Lung (tissue), 12 donors: ENCODE measurements around the gene ERRFI1. TPM values are rescaled to one million over a fixed set of nuclear protein-coding genes. Genes with fewer than 3 reads are reported as not detected.

Source experiments
- ATAC-seq: fragments of 200-7000 bp; cut with Tn5 transposase; one replicate; pipeline ENCODE4 v1.9.1; 2020; ENCODE audit warnings: moderate number of reproducible peaks; ENCODE audit not compliant: insufficient read depth, low FRiP score
- DNase-seq, 3 donors: peaks; one replicate each; pipeline ENCODE4 v3.0.0-alpha.2; 2013 to 2017
- H3K27ac ChIP-seq, 2 donors: one replicate each; pipeline ENCODE4 v1.5.1; 2013; ENCODE audit warnings: mild to moderate bottlenecking in 2 of 2, moderate library complexity in 2 of 2, control low read depth in 1 of 2, inconsistent platforms in 1 of 2, low read depth in 1 of 2, low read length in 1 of 2
- H3K27me3 ChIP-seq, 3 donors: one replicate each; pipeline ENCODE4 v1.5.1; 2013; ENCODE audit warnings: low read length in 2 of 3; ENCODE audit not compliant: control insufficient read depth in 3 of 3, insufficient read depth in 3 of 3
- H3K36me3 ChIP-seq, 4 donors: one replicate each; pipeline ENCODE4 v1.5.1; 2013; ENCODE audit warnings: low read length in 4 of 4, mild to moderate bottlenecking in 1 of 4, moderate library complexity in 1 of 4; ENCODE audit not compliant: control insufficient read depth in 4 of 4, insufficient read depth in 4 of 4
- H3K4me1 ChIP-seq, 5 donors: one replicate each; pipeline ENCODE4 v1.5.1; 2013; ENCODE audit warnings: low read length in 5 of 5, mild to moderate bottlenecking in 2 of 5, moderate library complexity in 1 of 5; ENCODE audit not compliant: control insufficient read depth in 5 of 5, insufficient read depth in 5 of 5
- H3K4me3 ChIP-seq: one replicate; pipeline ENCODE4 v1.5.1; 2013; ENCODE audit warnings: mild to moderate bottlenecking, control low read depth, moderate library complexity
- H3K9ac ChIP-seq, 2 donors: one replicate each; pipeline ENCODE4 v1.5.1; 2013; ENCODE audit warnings: low read length in 2 of 2, control low read depth in 1 of 2; ENCODE audit not compliant: insufficient read depth in 1 of 2
- H3K9me3 ChIP-seq, 4 donors: one replicate each; pipeline ENCODE4 v1.5.1; 2013; ENCODE audit warnings: low read length in 3 of 4, mild to moderate bottlenecking in 1 of 4, moderate library complexity in 1 of 4; ENCODE audit not compliant: control insufficient read depth in 4 of 4, insufficient read depth in 3 of 4
- CTCF ChIP-seq: IDR thresholded peaks from 2 replicates; pipeline ENCODE4 v1.5.1; 2012; ENCODE audit warnings: mild to moderate bottlenecking; ENCODE audit errors: control extremely low read depth, extremely low read depth
- WGBS, 2 donors: extraction: QIAGEN DNeasy Blood & Tissue Kit; methylation state at CpG; one replicate each; pipeline ENCODE4 v1.1.7; 2013; 5-methylcytosine and 5-hydroxymethylcytosine counted together
- polyA plus RNA-seq, 2 donors: library from polyadenylated mRNA; stranded (reverse); fragments of 200-250 nt; gene quantifications; one replicate each; pipeline ENCODE4 v1.2.1, GENCODE V29; 2013
- total RNA-seq, 2 donors: library from RNA; depleted of rRNA in 1 of 2; stranded (reverse); fragments of >200 nt in 1 of 2; gene quantifications; one replicate each; pipeline ENCODE4 v1.2.1, GENCODE V29; 2014 to 2021
- donor health status: control.
- donor health status: control.
- donor health status: Bipolar disorder and iron deficiency.
- donor health status: healthy.
- donor health status: DM: yes; HTN: yes; CAD: no.

Gene ERRFI1
- total and polyA plus RNA-seq, 4 donors = 26.5 to 89.2 (median 61.4) TPM

- H3K4me3 ChIP-seq = no peak overlapping the region
- no peak for TF ChIP-seq CTCF
- 84 to 86% methylated on average over 6 of the region's 6 CpGs for WGBS, 2 donors
- H3K9ac ChIP-seq = no peak overlapping the region
- ATAC-seq = no peak
- no peaks in the 10 kb centered on the region for H3K9me3 ChIP-seq
- peaks cover 7 to 24% (median 18%) of the 10 kb centered on the region in 4 donors for H3K36me3 ChIP-seq
- DNase-seq = no peak
- H3K27ac ChIP-seq = no peak overlapping the region
- no peaks in the 10 kb centered on the region for H3K27me3 ChIP-seq
- peaks cover 1 to 31% (median 15%) of the 10 kb centered on the region in 5 donors for H3K4me1 ChIP-seq
Observed at GRCh38 chr1:8013800-8014199, 12.3 kb downstream of the ERRFI1 start.

- H3K27ac ChIP-seq = no peak overlapping the region
- peaks cover 7 to 24% (median 18%) of the 10 kb centered on the region in 4 donors for H3K36me3 ChIP-seq
- TF ChIP-seq CTCF = no peak
- WGBS, 2 donors = 91 to 92% methylated on average over 11 of the region's 11 CpGs
- ATAC-seq (no peak), DNase-seq (no peak)
- H3K9me3 ChIP-seq = no peaks in the 10 kb centered on the region
- H3K4me1 ChIP-seq = peaks cover 1 to 29% (median 14%) of the 10 kb centered on the region in 5 donors
- no peaks in the 10 kb centered on the region for H3K27me3 ChIP-seq
- no peak overlapping the region for H3K9ac ChIP-seq
- H3K4me3 ChIP-seq = no peak overlapping the region
Observed at GRCh38 chr1:8013399-8013798, 12.7 kb downstream of the ERRFI1 start.

GRCh38 chr1:8012955-8013354 is 13.2 kb downstream of the ERRFI1 start:
- no peak overlapping the region for H3K9ac ChIP-seq
- H3K27me3 ChIP-seq = no peaks in the 10 kb centered on the region
- no peak overlapping the region for H3K27ac ChIP-seq
- no peaks in the 10 kb centered on the region for H3K9me3 ChIP-seq
- TF ChIP-seq CTCF = no peak
- WGBS, 2 donors = 94% methylated on average over 4 of the region's 4 CpGs
- H3K36me3 ChIP-seq = peaks cover 7 to 24% (median 18%) of the 10 kb centered on the region in 4 donors
- no peak for DNase-seq
- H3K4me3 ChIP-seq = no peak overlapping the region
- peaks cover 1 to 28% (median 14%) of the 10 kb centered on the region in 5 donors for H3K4me1 ChIP-seq
- ATAC-seq = no peak
